Stimulated activated CD8-positive, alpha-beta memory T cell treated with anti-CD3 and anti-CD28 coated beads, Interleukin-15, amount 100 ng/mL, for 4 hours (primary cell): ENCODE data around the gene FNDC7.
"Not testable (repeated sequence)": the region's sequence is repeated elsewhere in the genome, so short reads cannot be mapped to it uniquely, and the experiment has no call there.

Experiments
- DNase-seq, 2 donors: peaks; one replicate each; pipeline ENCODE4 v3.0.0-alpha.2; 2020; ENCODE audit warnings: low read depth in 2 of 2

FNDC7 gene

DNA sequence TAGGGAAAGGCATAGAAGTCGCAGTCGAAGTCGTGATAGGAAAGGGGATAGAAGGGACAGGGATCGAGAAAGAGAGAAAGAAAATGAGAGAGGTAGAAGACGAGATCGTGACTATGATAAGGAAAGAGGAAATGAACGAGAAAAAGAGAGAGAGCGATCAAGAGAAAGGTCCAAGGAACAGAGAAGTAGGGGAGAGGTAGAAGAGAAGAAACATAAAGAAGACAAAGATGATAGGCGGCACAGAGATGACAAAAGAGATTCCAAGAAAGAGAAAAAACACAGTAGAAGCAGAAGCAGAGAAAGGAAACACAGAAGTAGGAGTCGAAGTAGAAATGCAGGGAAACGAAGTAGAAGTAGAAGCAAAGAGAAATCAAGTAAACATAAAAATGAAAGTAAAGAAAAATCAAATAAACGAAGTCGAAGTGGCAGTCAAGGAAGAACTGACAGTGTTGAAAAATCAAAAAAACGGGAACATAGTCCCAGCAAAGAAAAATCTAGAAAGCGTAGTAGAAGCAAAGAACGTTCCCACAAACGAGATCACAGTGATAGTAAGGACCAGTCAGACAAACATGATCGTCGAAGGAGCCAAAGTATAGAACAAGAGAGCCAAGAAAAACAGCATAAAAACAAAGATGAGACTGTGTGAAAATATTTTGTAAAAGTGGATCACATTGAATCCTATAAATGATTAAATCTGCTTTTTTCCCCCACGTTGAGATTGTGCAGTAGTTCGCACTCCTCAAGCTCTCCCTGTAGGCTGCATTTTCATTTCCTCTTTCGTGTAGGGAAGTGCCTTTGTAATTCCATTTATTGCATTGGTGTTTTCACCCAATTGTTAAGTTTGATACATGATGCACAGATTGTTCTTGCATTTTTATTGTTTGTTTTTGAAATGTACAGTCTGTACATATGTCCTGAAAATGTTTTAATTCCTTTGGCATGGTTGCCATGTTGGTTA is 13.1 kb upstream of the FNDC7 start:
- no peak for DNase-seq

- no peak for DNase-seq
Observed at GRCh38 chr1:108701176-108701849, 11.4 kb upstream of the FNDC7 start.

DNA sequence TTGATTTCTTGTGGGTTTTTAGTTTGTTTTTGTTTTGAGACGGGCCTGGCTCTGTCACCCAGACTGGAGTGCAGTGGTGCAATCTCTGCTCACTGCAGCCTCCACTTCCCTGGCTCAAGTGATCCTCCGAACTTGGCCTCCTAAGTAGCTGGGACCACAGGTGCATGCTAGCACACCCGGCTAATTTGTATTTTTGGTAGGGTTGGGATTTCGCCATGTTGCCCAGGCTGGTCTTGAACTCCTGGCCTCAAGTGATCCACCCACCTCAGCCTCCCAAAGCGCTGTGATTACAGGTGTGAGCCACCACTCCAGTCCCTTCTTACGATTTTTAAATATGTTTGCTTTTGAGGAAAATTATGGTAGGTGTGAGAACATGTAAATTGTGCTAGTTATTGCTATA is 10.6 kb upstream of the FNDC7 start:
- not testable (repeated sequence) for DNase-seq

DNA sequence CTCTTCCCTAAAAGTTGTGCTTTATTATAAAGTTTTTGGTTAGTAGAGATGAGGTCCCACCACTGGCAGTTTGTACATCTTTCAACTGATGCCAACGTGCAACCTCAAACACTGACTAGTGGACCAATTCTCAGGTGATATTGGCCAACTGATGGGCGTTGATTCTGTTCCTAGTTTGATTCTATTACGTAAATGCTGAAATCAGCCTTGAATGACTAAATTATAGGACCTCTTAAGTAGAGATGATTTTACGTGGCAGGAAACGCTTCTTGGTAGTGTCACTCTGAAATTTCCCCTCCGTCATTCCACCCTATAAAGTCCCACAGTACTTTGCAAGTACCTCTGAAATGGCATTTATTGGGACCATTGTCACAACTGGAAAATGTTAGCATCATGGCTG is 8.8 kb upstream of the FNDC7 start:
- DNase-seq: no peak

DNA sequence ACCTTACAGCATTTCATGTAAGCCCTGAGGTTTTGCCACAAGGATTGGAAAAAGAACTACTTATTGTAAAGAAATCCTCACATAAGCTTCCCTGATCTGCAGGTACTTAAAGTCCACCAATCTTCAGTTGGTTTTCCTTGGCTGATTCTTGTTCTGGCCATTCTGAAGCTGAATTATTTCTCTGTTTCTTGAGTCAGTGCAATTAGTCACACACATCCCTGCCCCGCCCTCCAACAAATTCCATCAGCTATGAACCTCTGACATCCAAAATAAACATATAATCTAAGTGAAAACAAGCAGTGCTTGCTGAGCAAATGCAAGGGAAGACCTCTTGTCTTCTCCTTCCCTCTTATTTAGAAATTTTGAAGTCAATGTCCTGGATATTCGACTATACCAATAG is 8.2 kb upstream of the FNDC7 start:
- no peak for DNase-seq

GRCh38 chr1:108706643-108707042 is 6.1 kb upstream of the FNDC7 start:
- no peak for DNase-seq

DNA sequence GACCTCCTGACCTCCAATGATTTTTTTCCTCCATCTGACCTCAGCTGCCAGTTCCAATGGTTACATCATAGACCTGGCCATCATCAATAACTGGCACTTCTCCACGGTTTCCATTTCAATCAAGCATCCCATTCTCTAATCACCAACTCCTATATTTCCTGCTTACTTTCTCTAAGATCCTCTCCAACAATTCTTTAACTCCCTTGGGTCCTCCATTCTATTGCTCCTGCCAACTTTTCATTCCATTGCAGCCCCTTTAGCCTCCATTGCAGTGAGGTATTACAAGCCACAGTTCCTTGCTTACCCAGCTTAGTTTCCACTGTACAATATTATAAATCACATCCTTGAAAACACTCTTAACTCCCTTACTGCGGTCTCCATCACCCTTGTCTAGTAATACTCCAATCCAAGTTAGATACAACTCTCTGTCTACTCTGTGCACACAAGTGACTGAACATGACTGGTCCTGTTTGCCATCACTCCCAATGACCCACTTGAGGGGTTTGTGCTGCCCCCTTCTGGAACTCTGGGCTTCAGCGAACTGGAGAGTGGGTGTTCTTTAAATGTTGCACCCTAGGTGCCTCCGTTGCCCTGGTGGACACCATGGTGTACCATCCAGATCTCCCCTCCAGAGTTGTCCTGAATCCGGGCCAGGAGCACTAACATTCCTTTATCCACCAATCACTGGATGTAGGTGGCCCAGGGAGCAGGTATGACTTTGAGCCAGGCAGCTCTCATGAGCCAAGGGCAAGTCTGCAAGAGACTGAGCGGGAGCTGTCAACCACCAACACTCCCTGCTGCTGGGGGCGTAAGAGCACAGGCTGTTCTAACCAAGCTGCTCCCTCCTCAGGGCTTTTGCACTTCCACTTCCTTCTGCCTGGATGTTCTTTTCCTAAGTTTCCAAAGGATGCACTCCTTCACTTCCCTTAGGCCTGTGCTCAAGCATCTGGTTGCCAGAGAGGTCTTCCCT is 3.7 kb upstream of the FNDC7 start:
- peak; percentile 8 to 46 for DNase-seq

DNA sequence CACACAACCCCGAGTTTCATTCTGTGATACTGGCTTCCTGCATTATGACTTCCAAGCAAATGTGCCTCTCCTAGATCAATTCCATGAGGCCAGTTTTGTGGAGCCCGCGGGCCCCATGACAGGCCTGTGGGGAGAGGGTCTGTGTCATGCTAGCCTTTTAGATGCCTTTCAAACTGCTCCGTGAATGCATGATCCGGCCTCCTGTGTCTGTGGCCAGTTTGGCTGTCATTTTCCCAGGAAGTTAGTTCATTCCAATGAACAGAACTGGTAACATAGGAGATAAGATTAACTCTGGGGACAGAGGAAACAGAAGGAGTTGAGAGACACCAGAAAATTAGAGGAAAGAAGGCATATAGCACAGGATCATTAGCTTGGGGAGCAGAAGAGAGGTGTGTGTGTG is 3.2 kb downstream of the FNDC7 start:
- DNase-seq: no peak

GRCh38 chr1:108716437-108717230 is 3.9 kb downstream of the FNDC7 start:
- DNase-seq: no peak

- no peak for DNase-seq
Observed at GRCh38 chr1:108717774-108718316, 5.1 kb downstream of the FNDC7 start.

DNA sequence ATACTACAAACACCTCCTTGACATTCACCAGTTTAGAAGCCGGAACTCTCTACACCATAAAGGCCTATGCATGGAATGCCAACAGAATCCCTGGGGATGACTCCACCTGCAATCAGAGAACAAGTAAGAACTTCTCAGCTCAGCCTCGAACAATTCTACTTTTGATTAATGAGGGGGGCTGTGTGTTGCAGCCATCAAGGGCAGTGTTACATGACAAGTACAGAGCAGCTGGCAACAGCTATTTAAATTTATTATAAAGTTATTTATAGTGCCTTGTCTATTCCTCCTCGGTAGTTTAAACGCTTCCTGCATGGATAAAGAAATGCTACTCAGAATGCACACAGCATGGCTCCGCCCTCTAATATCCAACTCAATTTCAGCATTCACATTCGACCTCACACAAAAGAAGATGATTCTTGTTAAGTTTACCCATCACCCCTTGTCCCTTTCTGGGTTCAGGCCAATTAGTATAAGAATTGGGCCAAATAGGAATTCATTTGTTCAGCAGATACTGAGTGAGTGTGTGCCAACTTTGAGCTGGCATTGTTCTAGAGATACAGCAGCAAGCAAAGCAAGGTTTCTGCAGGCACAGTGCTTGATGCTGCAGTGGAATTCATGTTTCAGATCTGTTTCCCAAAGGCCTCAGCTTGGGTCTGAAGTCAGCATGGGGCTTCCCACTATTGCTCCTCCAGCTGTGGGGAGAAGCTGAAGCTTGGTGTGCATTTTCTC is 6.4 kb downstream of the FNDC7 start:
- DNase-seq: no peak

DNA sequence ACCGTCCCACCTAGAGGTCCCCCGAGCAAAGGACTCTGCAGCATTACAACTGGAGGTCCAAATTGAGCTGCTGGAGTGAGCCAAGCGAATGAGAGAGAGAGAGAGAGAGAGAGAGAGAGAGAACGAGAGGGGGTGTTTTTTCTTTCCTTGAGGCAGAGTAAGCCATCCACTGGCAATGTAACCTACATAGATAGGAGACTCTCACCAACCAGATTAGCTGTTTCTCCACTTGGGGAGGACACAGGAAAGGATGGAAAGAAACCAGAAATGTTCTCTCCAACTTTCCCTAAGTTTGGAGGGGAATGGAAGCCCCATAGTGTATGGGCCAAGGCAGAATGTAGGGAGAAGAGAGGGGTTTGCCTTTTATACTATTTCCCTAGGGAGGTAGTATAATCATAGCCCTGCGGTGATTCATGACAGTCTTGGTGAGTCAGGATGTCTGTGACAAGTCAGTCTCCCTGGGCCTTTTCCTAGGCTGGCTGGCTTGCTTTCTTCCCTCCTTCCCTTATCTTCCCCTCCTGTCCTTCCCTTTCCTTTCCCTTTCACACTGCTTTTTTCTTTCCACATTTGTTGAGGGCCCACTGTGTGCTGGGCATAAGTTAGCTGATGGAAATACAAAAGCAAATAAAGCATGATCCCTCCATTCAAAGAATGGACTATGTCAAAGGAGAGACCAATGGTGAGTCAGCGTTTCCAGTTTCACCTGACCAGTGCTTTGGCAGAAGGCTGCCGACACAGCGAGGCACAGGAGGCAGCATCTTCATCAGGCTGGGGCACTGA is 7.1 kb downstream of the FNDC7 start:
- no peak for DNase-seq

DNA sequence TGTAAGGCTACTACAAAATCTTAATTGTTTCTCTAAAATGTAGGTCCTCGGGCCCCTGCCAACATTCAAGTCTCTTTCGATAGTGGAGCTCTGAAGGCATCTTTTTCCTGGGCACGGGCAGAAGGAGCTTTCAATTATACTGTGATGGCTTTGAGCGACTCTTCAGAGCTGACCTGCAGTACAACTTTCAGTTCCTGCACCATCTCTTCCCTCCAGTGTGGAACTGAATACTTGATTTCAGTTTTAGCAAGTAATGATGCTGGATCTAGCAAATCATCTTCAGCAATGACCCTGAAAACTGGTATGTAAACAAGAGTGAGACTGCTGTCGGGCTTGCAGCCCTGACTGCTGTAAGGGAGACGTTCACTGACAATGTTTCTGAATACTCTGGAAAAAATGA is 9.6 kb downstream of the FNDC7 start:
- no peak for DNase-seq

DNA sequence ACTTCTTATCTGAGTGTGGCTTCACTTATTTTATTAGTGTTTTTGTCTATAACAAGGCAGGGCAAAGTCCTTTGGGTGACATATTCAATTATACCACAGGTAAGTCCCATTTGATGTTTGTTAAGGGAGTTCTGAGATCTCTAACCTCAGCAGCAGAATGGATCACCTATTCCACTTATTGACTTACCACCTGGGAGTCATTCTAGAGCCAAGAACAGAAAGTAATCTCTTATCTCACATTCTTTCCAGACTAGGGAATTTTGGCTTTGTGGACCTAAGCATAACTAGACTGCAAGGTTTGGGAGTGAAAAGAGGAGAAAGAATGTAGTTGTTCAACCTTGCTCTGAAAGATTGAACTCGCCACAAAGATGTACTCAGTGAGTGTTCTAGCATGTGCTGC is 13.2 kb downstream of the FNDC7 start:
- no peak for DNase-seq

GRCh38 chr1:108728327-108728923 is 15.7 kb downstream of the FNDC7 start:
- no peak for DNase-seq

GRCh38 chr1:108729481-108729880 is 16.8 kb downstream of the FNDC7 start:
- DNase-seq: no peak

- DNase-seq: no peak
Observed at GRCh38 chr1:108732398-108732797, 19.7 kb downstream of the FNDC7 start.

DNA sequence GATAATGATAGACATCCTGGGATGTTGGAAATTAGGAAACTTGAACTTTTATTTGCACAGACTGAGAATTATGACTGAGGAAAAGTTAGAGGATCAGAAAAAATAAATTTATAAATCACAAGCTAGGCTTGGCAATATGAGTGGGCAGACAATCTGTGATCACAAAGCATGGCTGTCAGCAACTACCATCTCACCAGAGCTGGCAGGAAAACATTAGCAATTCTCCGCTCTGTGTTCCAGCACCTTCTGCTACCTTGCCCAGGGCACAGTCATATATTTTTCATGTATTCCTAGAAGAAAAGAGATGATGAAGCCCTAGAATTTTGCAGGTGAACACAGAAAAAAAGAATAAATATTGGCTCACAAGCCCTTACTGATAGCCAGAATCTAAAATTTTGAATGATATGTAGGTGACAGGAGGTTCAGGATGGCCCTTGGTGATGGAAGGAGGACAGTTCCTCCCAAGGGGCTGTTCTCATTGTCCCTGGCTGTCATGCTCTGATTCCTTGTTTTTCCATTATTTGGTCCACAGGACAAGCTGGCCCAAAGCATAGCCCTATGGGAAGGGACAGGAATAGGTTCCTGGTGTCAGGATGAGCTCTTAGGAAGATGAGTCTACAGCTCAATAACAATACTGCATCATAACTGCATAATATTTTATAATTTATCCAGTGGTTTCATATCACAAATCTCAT is 21.6 kb downstream of the FNDC7 start:
- DNase-seq: no peak
